ENCODE data around the gene ALOXE3.

The ALOXE3 gene

DNA sequence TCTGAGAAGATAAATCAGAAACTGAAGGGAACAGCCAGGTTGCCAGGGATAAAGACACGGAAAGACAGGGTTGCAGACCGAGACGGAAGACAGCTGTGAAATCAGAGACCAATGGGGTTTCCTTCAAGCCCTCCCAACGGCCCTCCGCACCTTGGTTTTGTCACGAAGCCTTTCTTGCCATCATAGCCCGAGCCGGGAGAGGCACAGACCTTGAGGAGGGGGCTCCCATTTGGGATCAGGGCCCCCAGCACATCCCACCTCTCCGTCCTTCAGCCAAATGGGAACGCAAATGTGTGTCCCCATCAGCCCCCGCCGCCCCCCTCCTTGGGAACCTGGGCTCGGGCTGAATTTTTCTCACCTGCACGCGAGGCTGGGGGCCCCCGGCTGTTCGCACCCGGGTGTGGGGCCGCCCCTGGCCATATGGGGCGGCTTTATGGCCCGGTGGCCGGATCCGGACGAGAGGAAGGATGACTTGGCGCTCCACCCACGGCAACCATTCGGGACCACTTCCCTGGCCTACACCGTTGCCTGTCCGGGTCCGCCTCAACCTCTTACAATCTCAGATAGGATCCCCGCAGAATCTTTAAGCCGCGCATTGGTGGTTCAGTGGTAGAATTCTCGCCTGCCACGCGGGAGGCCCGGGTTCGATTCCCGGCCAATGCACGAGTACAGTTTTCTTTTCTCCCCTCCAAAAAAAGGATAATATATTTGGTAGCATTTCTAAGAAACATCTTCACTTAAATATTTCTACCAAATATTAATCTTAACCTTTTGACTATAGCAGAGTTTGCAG is 7.0 kb upstream of the ALOXE3 start:
- Histone ChIP-seq H3K9me3 (ENCODE audit: control insufficient read depth, low read length) (no peaks in the 10 kb centered on the region), H3K4me3 (ENCODE audit: extremely low read depth, insufficient read depth, low read length, poor library complexity, severe bottlenecking) (peak overlapping the region; percentile 66), H3K36me3 (ENCODE audit: control insufficient read depth, insufficient read depth, low read length) (no peaks in the 10 kb centered on the region), H3K4me1 (ENCODE audit: control insufficient read depth, insufficient read depth, low read length, poor library complexity, severe bottlenecking) (peaks cover 23% of the 10 kb centered on the region), H3K27ac (ENCODE audit: low read depth, low read length, severe bottlenecking) (no peak overlapping the region)
- 0 to 1% methylated on average over 28 to 33 of the region's 40 CpGs for WGBS, 2 experiments (ENCODE audit: insufficient coverage in 2 of 2)

DNA sequence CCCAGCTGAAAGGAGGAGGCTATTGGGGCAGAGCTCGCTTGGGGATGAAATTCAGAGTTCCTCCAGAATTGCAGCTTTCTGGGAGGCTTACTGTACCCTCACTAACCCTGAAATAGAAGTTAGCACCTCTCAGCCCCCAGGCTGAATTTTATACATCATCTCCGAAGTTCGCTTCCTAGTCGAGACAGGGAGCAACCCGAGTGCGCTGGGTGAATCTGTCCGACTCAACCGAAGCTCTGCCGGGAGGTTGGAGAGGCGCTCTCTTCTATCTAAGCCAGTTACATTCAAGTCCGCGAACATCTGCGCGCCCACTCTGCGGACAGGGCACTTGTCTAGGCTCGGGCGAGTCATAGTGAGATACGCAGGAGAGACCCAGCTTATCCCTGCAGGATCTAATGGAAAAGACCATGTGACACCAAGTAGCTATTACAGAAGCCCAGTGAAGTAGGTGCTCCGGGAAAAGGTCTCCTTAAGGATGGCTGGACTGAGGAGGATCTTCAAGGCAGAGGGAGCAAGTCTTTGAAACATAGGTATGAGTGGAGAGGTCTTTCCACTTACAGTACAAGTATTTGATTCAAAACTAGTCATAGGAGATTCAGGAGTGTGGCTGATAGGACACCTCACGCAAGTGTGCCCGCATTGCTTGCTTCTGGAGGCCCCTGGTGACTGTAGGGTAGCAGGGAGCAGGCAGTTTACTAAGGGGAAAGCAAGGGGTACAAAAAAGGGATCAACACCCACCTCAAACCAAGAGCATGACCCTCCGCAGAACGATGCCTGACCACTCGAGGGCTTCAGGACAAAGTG is 6.2 kb upstream of the ALOXE3 start:
- 1 to 5% methylated on average over 20 to 24 of the region's 24 CpGs for WGBS, 2 experiments (ENCODE audit: insufficient coverage in 2 of 2)
- H3K4me1 ChIP-seq (ENCODE audit: control insufficient read depth, insufficient read depth, low read length, poor library complexity, severe bottlenecking): peaks cover 23% of the 10 kb centered on the region

DNA sequence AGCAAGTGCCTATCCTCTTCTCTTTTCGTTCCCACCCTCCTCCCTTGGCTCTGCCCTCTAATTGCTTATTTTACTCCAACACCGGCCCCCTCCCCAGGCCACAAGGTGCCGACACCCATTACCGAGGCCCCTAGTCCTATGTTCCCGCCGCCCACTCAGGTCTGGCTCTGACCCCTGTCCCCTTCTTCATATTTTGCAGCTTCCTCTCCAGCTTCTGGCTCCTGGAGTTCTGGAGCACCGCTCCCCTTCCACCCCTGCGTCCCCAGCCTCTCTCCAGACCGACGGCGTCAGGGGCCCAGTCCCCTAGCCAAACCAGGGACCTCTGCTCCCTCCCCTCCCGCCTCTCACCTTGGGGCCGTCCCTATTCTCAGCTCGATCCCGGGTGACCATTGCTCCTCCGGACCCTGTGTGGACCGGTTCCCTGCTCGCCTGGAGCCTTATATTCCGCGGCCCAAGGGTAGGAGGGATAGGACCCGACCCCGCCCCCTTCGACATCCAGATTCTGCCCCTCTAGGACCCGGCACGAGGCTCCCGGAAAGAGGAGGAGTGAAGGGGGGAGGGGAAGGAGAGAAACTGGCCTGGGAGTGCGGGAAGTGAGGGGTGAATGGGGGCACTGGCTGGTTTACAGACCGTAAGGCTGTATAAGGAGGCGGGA is 5.5 kb upstream of the ALOXE3 start, which contains the start of gene HES7:
Gene HES7, minus strand, starts transcription at position 412 of the 655 bp plus-strand sequence. Its CDS starts 22 bp downstream, at position 390.
- Histone ChIP-seq H3K4me3 (ENCODE audit: extremely low read depth, insufficient read depth, low read length, poor library complexity, severe bottlenecking) (peak within 1 kb of the TSS; percentile 66), H3K36me3 (ENCODE audit: control insufficient read depth, insufficient read depth, low read length) (no peaks in the 10 kb centered on the region), H3K9me3 (ENCODE audit: control insufficient read depth, low read length) (no peaks in the 10 kb centered on the region), H3K4me1 (ENCODE audit: control insufficient read depth, insufficient read depth, low read length, poor library complexity, severe bottlenecking) (peaks cover 23% of the 10 kb centered on the region), H3K27ac (ENCODE audit: low read depth, low read length, severe bottlenecking) (no peak within 1 kb of the TSS)
- WGBS, 2 experiments (ENCODE audit: insufficient coverage in 2 of 2): 0% methylated on average over 17 to 25 of the region's 29 CpGs

More for the DNA sequence above, 6.2 kb upstream of the ALOXE3 start:
- H3K36me3 ChIP-seq (ENCODE audit: control insufficient read depth, insufficient read depth, low read length): no peaks in the 10 kb centered on the region
- H3K9me3 ChIP-seq (ENCODE audit: control insufficient read depth, low read length): no peaks in the 10 kb centered on the region
- no peak overlapping the region for H3K27ac ChIP-seq (ENCODE audit: low read depth, low read length, severe bottlenecking)
- H3K4me3 ChIP-seq (ENCODE audit: extremely low read depth, insufficient read depth, low read length, poor library complexity, severe bottlenecking): peak overlapping the region; percentile 66

DNA sequence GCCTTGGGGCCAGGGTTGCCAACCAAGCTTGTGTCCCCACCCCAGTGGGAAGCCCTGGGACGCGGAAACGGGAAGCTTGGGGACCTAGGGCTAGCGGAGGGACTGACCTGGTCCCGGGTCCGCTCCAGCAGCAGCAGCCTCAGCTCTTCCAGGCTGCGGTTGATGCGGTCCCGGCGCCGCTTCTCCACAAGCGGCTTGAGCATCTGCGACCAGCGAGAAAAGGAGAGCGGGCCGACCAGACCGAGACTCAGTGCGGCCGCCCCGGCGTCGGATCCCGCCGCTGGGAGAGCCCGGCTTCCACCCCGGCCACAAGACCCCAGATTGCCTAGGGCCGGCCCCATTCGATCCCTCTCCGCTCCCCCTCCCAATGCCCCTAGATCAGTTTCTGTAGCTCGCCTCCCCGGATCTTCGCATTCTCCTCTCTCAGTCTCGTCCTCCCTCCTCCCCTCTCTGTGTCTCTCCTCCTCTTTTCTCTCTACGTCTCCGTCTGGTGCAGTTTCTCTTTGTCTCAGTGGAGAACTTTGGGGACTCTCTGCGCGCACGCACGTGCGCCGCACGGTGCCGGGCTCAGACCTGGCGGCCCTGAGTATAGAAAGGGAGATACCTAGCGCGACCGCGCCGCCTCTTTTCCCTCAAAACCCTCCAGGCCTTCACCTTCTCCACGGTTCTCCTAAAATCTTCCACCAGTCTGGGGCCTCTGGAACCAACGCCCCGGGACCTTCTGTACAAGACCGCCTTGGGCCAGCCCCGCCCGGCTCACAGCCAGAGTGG is 4.8 kb upstream of the ALOXE3 start:
- H3K4me3 ChIP-seq (ENCODE audit: extremely low read depth, insufficient read depth, low read length, poor library complexity, severe bottlenecking): peak overlapping the region; percentile 66
- WGBS, 2 experiments (ENCODE audit: insufficient coverage in 2 of 2): 0 to 1% methylated on average over 39 to 44 of the region's 55 CpGs
- H3K36me3 ChIP-seq (ENCODE audit: control insufficient read depth, insufficient read depth, low read length): no peaks in the 10 kb centered on the region
- H3K9me3 ChIP-seq (ENCODE audit: control insufficient read depth, low read length): no peaks in the 10 kb centered on the region
- H3K27ac ChIP-seq (ENCODE audit: low read depth, low read length, severe bottlenecking): no peak overlapping the region
- H3K4me1 ChIP-seq (ENCODE audit: control insufficient read depth, insufficient read depth, low read length, poor library complexity, severe bottlenecking): peaks cover 23% of the 10 kb centered on the region

DNA sequence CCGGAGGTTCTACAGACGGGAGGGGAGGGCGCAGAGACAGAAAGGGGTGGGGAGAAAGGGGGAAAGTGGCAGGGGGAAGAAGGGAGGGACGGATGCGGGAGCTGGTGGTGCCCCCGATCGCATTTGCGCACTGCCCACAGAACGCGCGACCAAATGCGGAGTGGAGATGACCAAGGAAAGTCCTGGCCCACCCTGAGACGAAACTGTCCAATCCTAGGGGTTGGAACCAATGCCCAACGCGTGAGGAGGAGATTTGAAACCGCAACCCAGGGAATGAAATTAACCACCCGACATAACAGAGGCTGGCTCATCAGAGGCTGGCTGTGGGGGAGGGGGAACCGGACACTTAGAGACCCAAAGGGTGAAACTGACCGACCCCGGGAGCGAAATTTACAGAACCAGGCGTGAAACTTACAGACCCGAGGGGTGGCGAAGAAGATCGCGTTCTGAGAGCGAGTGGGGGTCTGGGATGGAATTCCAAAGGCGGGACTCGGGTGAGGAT is 4.2 kb upstream of the ALOXE3 start:
- WGBS, 2 experiments (ENCODE audit: insufficient coverage in 2 of 2): 0 to 2% methylated on average over 26 to 28 of the region's 29 CpGs
- Histone ChIP-seq H3K4me3 (ENCODE audit: extremely low read depth, insufficient read depth, low read length, poor library complexity, severe bottlenecking) (peak overlapping the region; percentile 66), H3K27ac (ENCODE audit: low read depth, low read length, severe bottlenecking) (no peak overlapping the region), H3K9me3 (ENCODE audit: control insufficient read depth, low read length) (no peaks in the 10 kb centered on the region), H3K36me3 (ENCODE audit: control insufficient read depth, insufficient read depth, low read length) (no peaks in the 10 kb centered on the region), H3K4me1 (ENCODE audit: control insufficient read depth, insufficient read depth, low read length, poor library complexity, severe bottlenecking) (peaks cover 25% of the 10 kb centered on the region)

DNA sequence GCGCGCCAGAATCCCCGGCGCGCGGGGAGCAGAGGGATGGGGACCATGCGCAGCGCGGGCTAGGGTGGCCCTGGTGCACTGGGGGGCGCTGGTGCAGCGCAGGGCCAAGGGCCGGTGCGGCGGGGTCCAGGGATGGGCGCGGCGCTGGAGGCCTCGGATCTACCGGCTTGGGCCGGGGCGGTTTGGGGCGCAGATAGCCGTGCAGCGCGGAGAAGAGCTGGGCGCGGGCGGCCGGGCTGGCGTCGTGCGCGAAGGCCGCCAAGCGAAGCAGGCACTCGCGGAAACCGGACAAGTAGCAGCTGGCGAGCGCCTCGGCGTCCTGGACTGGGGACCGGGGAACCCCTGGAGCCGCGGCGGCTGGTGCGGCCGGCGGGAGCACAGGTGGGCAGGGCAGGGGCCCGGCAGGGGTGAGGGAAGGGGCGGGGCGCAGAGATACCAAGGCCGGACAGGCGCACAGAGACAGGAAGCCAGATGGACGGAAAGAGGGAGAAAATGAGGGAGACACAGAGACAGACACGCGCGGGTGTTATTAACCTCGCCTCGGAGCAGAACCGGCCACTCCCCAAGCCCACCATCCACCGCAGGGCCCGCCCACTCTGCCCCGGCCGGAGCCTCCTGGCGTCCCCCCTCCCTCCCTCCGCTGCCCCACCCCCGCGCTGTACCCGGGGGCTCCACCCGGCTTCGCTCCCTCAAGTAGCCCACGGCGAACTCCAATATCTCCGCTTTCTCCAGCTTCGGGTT is 3.5 kb upstream of the ALOXE3 start:
- peak overlapping the region; percentile 66 for H3K4me3 ChIP-seq (ENCODE audit: extremely low read depth, insufficient read depth, low read length, poor library complexity, severe bottlenecking)
- no peak overlapping the region for H3K27ac ChIP-seq (ENCODE audit: low read depth, low read length, severe bottlenecking)
- H3K9me3 ChIP-seq (ENCODE audit: control insufficient read depth, low read length): no peaks in the 10 kb centered on the region
- 0 to 1% methylated on average over 49 to 52 of the region's 76 CpGs for WGBS, 2 experiments (ENCODE audit: insufficient coverage in 2 of 2)
- no peaks in the 10 kb centered on the region for H3K36me3 ChIP-seq (ENCODE audit: control insufficient read depth, insufficient read depth, low read length)
- peaks cover 22% of the 10 kb centered on the region for H3K4me1 ChIP-seq (ENCODE audit: control insufficient read depth, insufficient read depth, low read length, poor library complexity, severe bottlenecking)

DNA sequence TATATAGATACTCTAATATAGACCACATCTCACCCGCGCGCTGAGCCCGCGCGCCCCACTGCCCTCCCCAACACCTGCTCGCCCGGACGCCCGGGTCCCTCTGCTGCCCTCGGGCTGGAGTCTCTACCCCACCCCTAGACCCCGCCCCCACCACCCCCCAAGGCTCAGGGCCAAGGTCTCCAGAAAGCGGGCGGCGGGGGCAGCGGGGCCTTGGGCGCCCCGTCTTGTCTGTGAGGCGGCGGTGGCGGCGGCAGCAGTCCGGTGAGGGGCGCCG is 3.0 kb upstream of the ALOXE3 start:
- H3K4me3 ChIP-seq (ENCODE audit: extremely low read depth, insufficient read depth, low read length, poor library complexity, severe bottlenecking): peak overlapping the region; percentile 66
- peaks cover 22% of the 10 kb centered on the region for H3K4me1 ChIP-seq (ENCODE audit: control insufficient read depth, insufficient read depth, low read length, poor library complexity, severe bottlenecking)
- WGBS, 2 experiments (ENCODE audit: insufficient coverage in 2 of 2): 2% methylated on average over 11 of the region's 25 CpGs; no CpG with 5 or more reads in 1 of the 2 experiments

DNA sequence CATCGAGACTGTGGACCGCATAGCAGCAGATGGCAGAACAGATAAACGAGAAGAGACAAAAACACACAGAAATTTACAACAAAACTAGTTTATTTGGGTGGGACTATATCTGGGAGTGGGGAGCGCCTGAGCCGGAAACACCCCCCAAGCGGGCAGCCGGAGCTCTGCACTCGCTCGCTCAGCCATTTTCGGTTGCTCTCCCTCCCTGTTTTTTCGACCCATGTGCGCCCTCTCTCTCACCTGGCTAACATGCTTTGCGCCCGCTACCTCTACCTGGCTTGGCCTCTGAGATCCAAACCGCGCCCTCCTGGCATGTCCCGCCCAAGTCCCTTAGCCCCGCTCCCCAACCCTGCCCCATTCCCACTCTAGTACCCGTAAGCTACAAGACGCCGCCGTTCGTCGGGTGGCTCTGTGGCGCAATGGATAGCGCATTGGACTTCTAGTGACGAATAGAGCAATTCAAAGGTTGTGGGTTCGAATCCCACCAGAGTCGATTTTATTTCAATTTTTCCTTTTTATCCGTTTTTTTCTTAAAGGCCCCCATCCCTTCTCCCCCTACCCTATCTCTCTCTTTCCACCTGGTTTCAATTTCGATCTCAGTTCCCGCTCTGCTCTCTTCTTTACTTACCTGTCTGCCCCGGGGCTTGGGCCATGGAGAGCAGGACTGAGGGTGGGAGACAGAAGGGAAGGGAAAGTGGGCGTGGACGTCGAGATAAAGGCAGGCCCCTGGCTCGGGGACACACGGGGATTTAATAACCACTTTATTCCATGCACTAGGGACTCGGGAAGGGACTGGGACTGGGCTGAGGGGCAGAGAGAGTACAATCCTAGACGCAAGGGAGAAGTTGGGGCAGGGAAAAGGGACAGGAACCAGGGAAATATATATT is 2.4 kb upstream of the ALOXE3 start:
- H3K9me3 ChIP-seq (ENCODE audit: control insufficient read depth, low read length): no peaks in the 10 kb centered on the region
- no peaks in the 10 kb centered on the region for H3K36me3 ChIP-seq (ENCODE audit: control insufficient read depth, insufficient read depth, low read length)
- peaks cover 22% of the 10 kb centered on the region for H3K4me1 ChIP-seq (ENCODE audit: control insufficient read depth, insufficient read depth, low read length, poor library complexity, severe bottlenecking)
- peak overlapping the region; percentile 66 for H3K4me3 ChIP-seq (ENCODE audit: extremely low read depth, insufficient read depth, low read length, poor library complexity, severe bottlenecking)
- H3K27ac ChIP-seq (ENCODE audit: low read depth, low read length, severe bottlenecking): no peak overlapping the region
- WGBS, 2 experiments (ENCODE audit: insufficient coverage in 2 of 2): 0% methylated on average over 27 of the region's 40 CpGs

More for the DNA sequence above, 3.0 kb upstream of the ALOXE3 start:
- Histone ChIP-seq H3K27ac (ENCODE audit: low read depth, low read length, severe bottlenecking) (no peak overlapping the region), H3K9me3 (ENCODE audit: control insufficient read depth, low read length) (no peaks in the 10 kb centered on the region), H3K36me3 (ENCODE audit: control insufficient read depth, insufficient read depth, low read length) (no peaks in the 10 kb centered on the region)
